Measurements from ENCODE around the gene TMEM63B.

DNA sequence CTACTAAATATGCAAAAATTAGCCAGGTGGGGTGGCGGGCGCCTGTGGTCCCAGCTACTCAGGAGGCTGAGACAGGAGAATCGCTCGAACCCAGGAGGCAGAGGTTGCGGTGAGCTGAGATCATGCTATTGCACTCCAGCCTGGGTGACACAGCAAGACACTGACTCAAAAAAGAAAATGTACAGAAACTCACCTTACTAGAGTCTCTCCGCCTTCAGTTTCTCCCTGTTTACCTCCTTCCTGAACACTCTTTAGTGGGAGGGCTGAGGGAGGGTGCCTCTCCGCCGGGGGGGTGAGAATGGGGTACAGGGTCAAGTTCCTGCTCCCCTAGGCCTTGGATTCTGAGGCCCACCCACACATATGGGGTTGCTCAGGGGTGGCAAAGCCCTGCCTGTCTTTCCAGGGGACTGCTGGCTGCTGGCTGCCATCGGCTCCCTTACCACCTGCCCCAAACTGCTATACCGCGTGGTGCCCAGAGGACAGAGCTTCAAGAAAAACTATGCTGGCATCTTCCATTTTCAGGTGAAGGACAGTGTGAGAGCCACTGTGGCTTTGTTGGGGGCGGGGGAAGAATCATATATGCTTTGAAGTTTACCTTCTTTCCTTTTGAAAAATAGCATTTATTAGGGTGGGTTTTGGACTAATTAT lies 44.7 kb downstream of the TMEM63B start:
- TF ChIP-seq POLR2AphosphoS5 (IDR thresholded peaks at IDR 0.05; ENCODE audit: low read depth, low read length) (no peak), FOXP2 (optimal IDR thresholded peaks at IDR 0.05; ENCODE audit: borderline replicate concordance, extremely low read depth, extremely low read length, insufficient read depth) (no peak), TAF1 (IDR thresholded peaks at IDR 0.05; ENCODE audit: borderline replicate concordance, insufficient read depth, low read length) (no peak), SIN3A (IDR thresholded peaks at IDR 0.05; ENCODE audit: borderline replicate concordance, insufficient read depth, low read length) (no peak)
- TF ChIP-seq, protein P1, sequence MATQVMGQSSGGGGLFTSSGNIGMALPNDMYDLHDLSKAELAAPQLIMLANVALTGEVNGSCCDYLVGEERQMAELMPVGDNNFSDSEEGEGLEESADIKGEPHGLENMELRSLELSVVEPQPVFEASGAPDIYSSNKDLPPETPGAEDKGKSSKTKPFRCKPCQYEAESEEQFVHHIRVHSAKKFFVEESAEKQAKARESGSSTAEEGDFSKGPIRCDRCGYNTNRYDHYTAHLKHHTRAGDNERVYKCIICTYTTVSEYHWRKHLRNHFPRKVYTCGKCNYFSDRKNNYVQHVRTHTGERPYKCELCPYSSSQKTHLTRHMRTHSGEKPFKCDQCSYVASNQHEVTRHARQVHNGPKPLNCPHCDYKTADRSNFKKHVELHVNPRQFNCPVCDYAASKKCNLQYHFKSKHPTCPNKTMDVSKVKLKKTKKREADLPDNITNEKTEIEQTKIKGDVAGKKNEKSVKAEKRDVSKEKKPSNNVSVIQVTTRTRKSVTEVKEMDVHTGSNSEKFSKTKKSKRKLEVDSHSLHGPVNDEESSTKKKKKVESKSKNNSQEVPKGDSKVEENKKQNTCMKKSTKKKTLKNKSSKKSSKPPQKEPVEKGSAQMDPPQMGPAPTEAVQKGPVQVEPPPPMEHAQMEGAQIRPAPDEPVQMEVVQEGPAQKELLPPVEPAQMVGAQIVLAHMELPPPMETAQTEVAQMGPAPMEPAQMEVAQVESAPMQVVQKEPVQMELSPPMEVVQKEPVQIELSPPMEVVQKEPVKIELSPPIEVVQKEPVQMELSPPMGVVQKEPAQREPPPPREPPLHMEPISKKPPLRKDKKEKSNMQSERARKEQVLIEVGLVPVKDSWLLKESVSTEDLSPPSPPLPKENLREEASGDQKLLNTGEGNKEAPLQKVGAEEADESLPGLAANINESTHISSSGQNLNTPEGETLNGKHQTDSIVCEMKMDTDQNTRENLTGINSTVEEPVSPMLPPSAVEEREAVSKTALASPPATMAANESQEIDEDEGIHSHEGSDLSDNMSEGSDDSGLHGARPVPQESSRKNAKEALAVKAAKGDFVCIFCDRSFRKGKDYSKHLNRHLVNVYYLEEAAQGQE (IDR thresholded peaks at IDR 0.05; ENCODE audit: insufficient read depth in 1 of 2, low read depth in 2 of 2, low read length in 2 of 2) = no peak
